GM21360 (cell line): ENCODE data around the gene CFAP97D2.
"Not testable (repeated sequence)": the region's sequence is repeated elsewhere in the genome, so short reads cannot be mapped to it uniquely, and the experiment has no call there.

Experiments
- ATAC-seq: cut with Tn5 transposase; IDR thresholded peaks from one replicate; pipeline ENCODE4 v1.9.1; 2021; ENCODE audit warnings: mild to moderate bottlenecking, moderate library complexity; ENCODE audit not compliant: unreplicated experiment

CFAP97D2 gene

DNA sequence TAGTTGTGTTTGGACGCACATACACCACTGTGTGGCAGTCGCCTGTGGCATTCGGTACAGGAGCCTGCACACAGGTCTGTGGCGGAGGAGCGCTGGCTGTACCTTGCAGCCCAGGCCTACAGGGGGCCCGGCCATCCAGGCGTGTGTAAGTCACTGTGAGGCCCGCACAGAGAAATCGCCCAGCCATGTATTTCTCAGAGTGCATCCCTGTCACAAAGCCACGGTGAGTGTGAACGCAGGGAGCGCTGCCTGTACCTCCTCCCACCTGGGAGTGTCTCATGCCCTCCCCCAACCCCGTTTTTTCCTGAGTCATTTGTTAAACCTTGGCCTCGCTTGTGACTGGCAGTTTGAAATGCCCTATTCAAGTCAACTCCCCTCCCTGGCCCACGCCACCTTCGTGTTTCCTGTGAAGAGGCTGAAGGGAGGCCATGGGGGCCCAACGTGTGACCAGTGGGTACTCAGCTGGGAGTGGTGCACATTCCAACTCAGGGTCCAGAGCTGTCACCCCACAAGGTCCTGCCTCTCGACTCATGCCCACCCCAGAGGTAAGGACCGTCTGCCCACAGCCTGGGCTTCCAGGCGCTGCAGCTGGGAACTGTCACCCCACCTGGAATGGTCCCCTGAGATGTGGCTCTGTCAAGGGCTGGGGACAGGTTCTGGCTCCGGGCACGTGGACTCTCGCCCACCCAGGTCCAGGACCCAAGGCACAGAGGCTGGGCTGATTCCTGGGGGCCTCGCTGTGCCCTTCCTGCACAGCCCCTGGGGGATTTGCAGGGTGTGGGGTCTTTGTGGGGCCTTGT, 35.1 kb upstream of the CFAP97D2 start:
- peak; percentile 40 for ATAC-seq

GRCh38 chr13:114144606-114145244, 34.3 kb upstream of the CFAP97D2 start:
- no peak for ATAC-seq

DNA sequence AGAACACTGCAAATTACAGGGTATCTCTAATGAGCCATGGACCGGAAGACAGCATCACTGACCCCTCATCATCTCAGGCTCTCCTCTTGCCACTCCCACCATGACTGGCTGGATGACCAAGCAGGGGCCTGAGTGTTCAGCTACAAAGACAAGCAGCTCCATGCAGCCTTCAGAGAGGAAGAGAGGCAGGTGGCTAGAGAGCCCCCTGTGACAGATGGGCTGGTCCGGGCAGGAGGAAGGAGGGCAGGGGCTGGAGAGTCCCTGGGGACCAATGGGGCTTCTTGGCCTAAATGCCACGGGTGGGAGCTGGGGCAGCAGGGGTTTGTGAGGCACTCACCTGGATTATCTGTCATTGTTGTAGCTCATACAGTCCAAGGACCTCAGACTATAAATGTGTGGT, 33.8 kb upstream of the CFAP97D2 start:
- no peak for ATAC-seq

- no peak for ATAC-seq
Measured at GRCh38 chr13:114145722-114146121, 33.3 kb upstream of the CFAP97D2 start.

DNA sequence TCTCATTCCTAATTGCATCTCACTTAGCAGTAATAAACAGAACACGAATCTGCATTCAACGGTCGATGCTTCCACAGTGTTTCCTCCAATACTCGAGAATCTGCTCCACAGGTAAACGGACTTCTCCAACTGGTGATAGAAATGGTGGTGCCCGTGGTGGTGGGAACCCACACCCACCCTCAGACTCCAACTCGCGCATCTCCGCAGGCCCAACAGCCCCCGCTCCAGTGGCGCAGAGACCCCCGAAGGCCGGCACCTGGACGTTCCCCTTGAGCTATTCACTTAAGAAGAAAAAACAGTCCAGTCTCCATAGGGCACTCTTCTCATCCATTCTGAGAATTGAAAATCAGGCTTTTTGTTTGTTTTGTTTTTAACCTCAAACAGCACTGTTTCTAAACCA, 32.9 kb upstream of the CFAP97D2 start:
- no peak for ATAC-seq

GRCh38 chr13:114146629-114147028, 32.4 kb upstream of the CFAP97D2 start:
- no peak for ATAC-seq

GRCh38 chr13:114147803-114148520, 31.1 kb upstream of the CFAP97D2 start:
- no peak for ATAC-seq

- ATAC-seq: peak; percentile 66
Measured at GRCh38 chr13:114148521-114148855, 30.6 kb upstream of the CFAP97D2 start.

GRCh38 chr13:114148886-114149285, 30.2 kb upstream of the CFAP97D2 start:
- not testable (repeated sequence) for ATAC-seq

GRCh38 chr13:114149774-114150740, 29.0 kb upstream of the CFAP97D2 start:
- no peak for ATAC-seq

DNA sequence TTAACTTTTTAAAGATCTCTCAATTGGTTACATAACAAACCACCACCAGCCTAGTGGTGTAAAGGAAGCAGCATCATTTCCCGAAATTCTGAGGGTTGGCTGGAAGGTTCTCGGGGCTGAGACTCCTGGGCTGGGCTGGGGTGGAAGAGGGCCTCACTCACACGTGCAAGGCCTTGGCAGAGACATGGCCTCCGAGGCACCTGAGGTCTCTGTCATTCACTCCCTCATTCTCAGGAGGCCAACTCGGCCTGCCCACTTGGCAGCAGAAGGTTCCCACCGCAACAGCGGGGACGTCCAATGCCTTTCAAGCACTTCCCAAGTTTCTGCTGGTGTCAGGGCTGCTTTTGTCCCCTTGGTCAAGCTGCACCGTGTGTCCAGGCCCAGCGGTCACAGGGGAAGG, 28.0 kb upstream of the CFAP97D2 start:
- no peak for ATAC-seq

DNA sequence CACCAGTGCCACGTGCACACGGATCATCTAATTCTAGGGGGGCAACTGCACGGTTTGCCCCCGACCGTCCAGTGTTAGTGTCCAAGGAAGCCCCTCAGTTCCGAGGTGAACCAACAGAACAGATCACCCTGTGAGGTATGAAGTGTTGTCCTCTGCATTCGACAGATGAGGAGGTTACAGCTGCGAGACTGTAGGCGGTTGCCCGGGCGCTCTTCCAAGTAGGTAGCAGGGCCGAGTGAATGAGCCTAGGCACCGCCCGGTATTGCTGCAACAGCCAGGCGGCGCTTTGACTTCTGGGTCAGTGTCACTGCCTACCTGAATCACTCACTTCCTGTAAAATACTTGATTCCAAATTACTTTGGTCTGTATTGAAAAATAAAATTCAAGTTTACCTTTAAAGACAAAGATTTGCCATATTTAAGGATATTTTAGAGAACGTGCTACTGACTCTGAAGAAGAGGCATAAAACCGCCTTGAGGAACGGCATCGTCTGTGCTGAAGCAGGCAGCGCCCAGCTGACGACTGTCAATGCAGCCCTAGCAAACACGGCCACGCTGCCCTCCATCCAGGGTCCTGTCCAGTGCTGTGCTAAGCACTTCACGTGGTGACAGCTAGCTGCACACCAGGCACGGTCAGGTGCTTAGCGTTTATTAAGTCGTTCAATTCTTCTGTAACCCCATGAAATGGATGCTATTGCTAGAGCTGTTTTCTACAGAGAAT, 27.3 kb upstream of the CFAP97D2 start:
- no peak for ATAC-seq

DNA sequence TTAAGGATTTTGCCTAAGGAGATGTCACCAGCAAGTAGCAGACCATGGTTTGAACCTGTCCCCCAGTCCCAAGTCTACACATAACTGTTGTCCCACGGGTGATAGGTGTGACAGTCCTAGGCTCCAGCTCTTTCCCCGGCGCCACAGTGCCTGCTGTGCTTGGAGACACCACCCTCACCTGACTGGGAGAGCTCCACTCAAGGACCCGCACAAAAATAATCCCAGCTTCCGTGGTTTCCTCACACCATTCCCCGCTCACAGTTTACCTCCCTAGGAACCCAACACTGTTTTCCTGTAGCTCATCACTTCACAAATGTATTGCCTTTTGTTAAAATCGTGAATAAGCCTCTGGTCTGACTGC, 26.8 kb upstream of the CFAP97D2 start:
- no peak for ATAC-seq

GRCh38 chr13:114152831-114153371, 26.2 kb upstream of the CFAP97D2 start:
- no peak for ATAC-seq

- ATAC-seq: no peak
Measured at GRCh38 chr13:114153485-114154080, 25.5 kb upstream of the CFAP97D2 start.

DNA sequence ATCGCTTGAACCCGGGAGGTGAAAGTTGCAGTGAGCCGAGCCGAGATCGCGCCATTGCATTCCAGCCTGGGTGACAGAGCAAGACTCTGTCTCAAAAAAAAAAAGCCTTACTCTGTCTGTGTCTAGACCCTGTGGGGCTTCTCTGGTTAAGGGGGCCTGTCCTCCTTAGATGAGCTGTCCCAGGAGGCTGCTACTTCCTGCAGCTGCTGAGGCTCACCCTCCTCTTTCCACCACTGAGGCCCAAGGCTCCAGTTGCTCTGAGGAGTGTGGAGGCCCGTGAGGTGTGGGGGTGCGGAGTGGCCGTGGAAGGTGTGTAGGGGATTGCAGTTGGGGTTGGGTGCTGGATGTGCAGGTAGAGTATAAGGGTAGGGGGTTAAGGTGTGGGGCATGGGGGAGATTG, 24.6 kb upstream of the CFAP97D2 start:
- no peak for ATAC-seq

DNA sequence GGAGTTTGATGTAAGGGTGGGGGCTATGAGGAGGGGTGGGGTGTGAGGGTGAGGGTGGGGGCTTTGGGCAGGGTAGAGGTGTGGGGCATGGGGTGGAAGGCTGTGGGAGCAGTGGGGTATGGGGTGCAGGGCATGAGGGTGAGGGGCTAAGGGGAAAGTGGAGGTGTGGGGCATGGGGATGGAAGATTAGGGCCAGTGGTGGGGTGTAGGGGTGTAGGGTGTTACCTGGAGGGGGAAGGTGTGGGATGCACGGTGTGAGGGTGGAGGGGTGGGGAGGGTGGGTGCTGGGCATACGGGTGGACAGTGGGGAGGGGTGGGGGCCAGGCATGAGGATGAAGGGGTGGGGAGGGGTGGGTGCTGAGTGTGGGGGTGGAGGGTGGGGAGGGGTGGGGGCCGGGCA, 23.7 kb upstream of the CFAP97D2 start:
- no peak for ATAC-seq

DNA sequence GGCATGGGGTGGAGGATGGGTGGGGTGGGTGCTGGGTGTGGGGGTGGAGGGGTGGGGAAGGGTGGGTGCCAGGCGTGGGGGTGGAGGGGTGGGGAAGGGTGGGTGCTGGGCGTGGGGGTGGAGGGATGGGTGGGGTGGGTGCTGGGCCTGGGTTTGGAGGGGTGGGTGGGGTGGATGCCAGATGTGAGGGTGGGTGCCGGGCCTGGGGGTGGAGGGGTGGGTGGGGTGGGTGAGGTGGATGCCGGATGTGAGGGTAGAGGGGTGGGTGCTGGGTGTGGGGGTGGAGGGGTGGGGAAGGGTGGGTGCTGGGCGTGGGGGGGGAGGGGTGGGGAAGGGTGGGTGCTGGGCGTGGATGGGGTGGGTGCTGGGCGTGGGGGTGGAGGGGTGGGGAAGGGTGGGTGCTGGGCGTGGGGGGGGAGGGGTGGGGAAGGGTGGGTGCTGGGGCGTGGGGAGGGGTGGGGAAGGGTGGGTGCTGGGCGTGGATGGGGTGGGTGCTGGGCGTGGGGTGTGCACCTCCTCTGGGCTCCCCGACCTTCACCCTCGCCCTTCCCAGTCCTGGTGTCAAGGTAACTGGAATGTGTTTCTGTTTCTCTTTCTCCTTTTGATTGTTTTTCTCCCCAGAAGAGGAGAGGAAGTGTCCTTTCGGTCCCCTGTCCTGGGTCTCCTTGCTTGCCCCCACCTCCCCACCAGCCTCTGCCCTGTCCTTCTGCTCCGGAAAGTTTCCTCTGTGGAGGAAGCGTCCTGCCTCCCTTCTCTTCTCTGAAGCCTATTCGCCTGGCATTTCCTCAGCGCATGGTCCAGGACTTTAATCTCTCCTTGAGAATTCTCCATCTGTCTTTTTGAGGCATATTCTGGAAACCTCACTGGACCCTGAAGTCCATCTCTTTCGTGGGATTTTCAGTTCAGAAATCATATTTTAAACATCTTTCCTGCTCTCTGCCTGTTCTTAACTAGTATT, 22.9 kb upstream of the CFAP97D2 start:
- ATAC-seq: no peak
